Astrocyte (in vitro differentiated cells and primary cell): Measurements from ENCODE around the gene PACRG. TPM values are rescaled to one million over a fixed set of nuclear protein-coding genes. Genes with fewer than 3 reads are reported as not detected.

Experiments
- DNase-seq: peaks from one replicate; pipeline ENCODE4 v3.0.0-alpha.2; 2010; ENCODE audit warnings: low read depth
- FAIRE-seq: peaks from 2 replicates; lab custom pipeline; 2011; peaks lifted over from hg19 to GRCh38; lab: Jason Lieb, UNC
- H2AFZ ChIP-seq: 2 replicates; pipeline ENCODE4 v1.6.0; 2012; ENCODE audit warnings: low read depth, low read length, inconsistent platforms
- H3K27ac ChIP-seq: 2 replicates; pipeline ENCODE4 v1.5.1; 2011; ENCODE audit warnings: low read depth, low read length, inconsistent platforms
- H3K27me3 ChIP-seq: 2 replicates; pipeline ENCODE4 v1.6.0; 2011; ENCODE audit warnings: low read length, inconsistent platforms; ENCODE audit not compliant: insufficient read depth
- H3K36me3 ChIP-seq: 2 replicates; pipeline ENCODE4 v1.5.1; 2011; ENCODE audit warnings: low read length, inconsistent platforms; ENCODE audit not compliant: insufficient read depth
- H3K4me1 ChIP-seq: 2 replicates; pipeline ENCODE4 v1.5.1; 2011; ENCODE audit warnings: low read length, inconsistent platforms; ENCODE audit not compliant: insufficient read depth
- H3K4me2 ChIP-seq: 2 replicates; pipeline ENCODE4 v1.6.0; 2012; ENCODE audit warnings: low read length, inconsistent platforms
- H3K4me3 ChIP-seq: 2 replicates; pipeline ENCODE4 v1.5.1; 2011; ENCODE audit warnings: low read depth, mild to moderate bottlenecking, low read length, inconsistent platforms; ENCODE audit not compliant: insufficient read depth
- H3K79me2 ChIP-seq: 2 replicates; pipeline ENCODE4 v1.6.0; 2012; ENCODE audit warnings: mild to moderate bottlenecking, low read length, inconsistent platforms; ENCODE audit not compliant: insufficient read depth
- H3K9ac ChIP-seq: 2 replicates; pipeline ENCODE4 v1.6.0; 2012; ENCODE audit warnings: mild to moderate bottlenecking, low read length, inconsistent platforms
- H3K9me3 ChIP-seq: 2 replicates; pipeline ENCODE4 v1.5.1; 2012; ENCODE audit warnings: low read depth, mild to moderate bottlenecking, low read length, inconsistent platforms; ENCODE audit not compliant: insufficient read depth
- H4K20me1 ChIP-seq: 2 replicates; pipeline ENCODE4 v1.6.0; 2012; ENCODE audit warnings: low read length, inconsistent platforms; ENCODE audit not compliant: insufficient read depth
- H3K27ac Mint-ChIP-seq: one replicate; pipeline ENCODE4 v1.8.0; 2021; ENCODE audit warnings: mild to moderate bottlenecking, mixed read lengths; ENCODE audit not compliant: unreplicated experiment
- H3K27me3 Mint-ChIP-seq: one replicate; pipeline ENCODE4 v1.8.0; 2021; ENCODE audit warnings: low read depth, mixed read lengths; ENCODE audit not compliant: unreplicated experiment
- H3K36me3 Mint-ChIP-seq: one replicate; pipeline ENCODE4 v1.8.0; 2021; ENCODE audit warnings: low read depth, mixed read lengths; ENCODE audit not compliant: unreplicated experiment
- H3K4me1 Mint-ChIP-seq: one replicate; pipeline ENCODE4 v1.8.0; 2021; ENCODE audit warnings: low read depth, mixed read lengths; ENCODE audit not compliant: unreplicated experiment
- H3K4me3 Mint-ChIP-seq: one replicate; pipeline ENCODE4 v1.8.0; 2021; ENCODE audit warnings: mild to moderate bottlenecking, moderate library complexity, mixed read lengths; ENCODE audit not compliant: unreplicated experiment
- H3K9me3 Mint-ChIP-seq: one replicate; pipeline ENCODE4 v1.8.0; 2021; ENCODE audit warnings: mild to moderate bottlenecking, mixed read lengths; ENCODE audit not compliant: unreplicated experiment
- EZH2 ChIP-seq: IDR thresholded peaks from 2 replicates; pipeline ENCODE4 v1.6.1; 2012; ENCODE audit warnings: mild to moderate bottlenecking, low read length, inconsistent platforms; ENCODE audit not compliant: insufficient read depth
- total RNA-seq: library from RNA; stranded (reverse); gene quantifications from 2 replicates; pipeline ENCODE4 v1.2.1, GENCODE V29; 2021
- TF ChIP-seq, protein P1 (sequence below): IDR thresholded peaks from 2 replicates; pipeline ENCODE4 v1.5.1; 2011; ENCODE audit warnings: low read depth, mild to moderate bottlenecking, inconsistent platforms, low read length, moderate library complexity; ENCODE audit not compliant: insufficient read depth

PACRG gene
- total RNA-seq, 1 donor from 2014 or later, result not detected

DNA sequence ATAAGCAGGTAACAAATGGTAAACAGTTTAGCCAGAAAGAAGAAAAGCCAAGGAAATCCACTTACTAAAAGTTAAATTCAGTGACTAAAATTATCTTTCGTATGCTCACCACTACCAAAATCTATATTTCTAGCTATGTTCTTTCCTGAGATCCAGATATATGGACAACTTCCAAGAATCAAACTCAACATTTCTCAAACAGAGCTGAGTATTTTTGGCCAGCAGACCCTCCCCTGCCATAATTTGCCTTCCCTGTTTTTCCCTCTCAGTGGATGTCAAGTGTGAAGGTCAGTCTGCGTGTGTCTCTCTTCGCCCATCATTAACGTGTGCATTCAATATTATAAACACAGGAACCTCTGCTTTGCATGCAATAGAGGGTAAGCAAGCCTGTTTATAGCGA is 42.2 kb upstream of the PACRG start:
- DNase-seq (no peak), FAIRE-seq (no peak)
- Histone ChIP-seq H3K27me3 (no peaks in the 10 kb centered on the region), H3K79me2 (no peaks in the 10 kb centered on the region), H2AFZ (no peak overlapping the region), H3K4me2 (no peak overlapping the region), H3K4me1 (no peaks in the 10 kb centered on the region), H3K36me3 (no peaks in the 10 kb centered on the region), H3K27ac (no peak overlapping the region), H3K4me3 (no peak overlapping the region), H3K9ac (no peak overlapping the region), H4K20me1 (no peaks in the 10 kb centered on the region), H3K9me3 (no peaks in the 10 kb centered on the region)
- no peaks in the 10 kb centered on the region for H3K27me3 Mint-ChIP-seq
- no peak overlapping the region for H3K4me3 Mint-ChIP-seq
- H3K27ac Mint-ChIP-seq, result no peak overlapping the region
- no peaks in the 10 kb centered on the region for H3K4me1 Mint-ChIP-seq
- TF ChIP-seq, protein P1, sequence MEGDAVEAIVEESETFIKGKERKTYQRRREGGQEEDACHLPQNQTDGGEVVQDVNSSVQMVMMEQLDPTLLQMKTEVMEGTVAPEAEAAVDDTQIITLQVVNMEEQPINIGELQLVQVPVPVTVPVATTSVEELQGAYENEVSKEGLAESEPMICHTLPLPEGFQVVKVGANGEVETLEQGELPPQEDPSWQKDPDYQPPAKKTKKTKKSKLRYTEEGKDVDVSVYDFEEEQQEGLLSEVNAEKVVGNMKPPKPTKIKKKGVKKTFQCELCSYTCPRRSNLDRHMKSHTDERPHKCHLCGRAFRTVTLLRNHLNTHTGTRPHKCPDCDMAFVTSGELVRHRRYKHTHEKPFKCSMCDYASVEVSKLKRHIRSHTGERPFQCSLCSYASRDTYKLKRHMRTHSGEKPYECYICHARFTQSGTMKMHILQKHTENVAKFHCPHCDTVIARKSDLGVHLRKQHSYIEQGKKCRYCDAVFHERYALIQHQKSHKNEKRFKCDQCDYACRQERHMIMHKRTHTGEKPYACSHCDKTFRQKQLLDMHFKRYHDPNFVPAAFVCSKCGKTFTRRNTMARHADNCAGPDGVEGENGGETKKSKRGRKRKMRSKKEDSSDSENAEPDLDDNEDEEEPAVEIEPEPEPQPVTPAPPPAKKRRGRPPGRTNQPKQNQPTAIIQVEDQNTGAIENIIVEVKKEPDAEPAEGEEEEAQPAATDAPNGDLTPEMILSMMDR, result no peak
- no peak for TF ChIP-seq EZH2
- H3K9me3 Mint-ChIP-seq, result no peaks in the 10 kb centered on the region
- H3K36me3 Mint-ChIP-seq, result no peaks in the 10 kb centered on the region

DNA sequence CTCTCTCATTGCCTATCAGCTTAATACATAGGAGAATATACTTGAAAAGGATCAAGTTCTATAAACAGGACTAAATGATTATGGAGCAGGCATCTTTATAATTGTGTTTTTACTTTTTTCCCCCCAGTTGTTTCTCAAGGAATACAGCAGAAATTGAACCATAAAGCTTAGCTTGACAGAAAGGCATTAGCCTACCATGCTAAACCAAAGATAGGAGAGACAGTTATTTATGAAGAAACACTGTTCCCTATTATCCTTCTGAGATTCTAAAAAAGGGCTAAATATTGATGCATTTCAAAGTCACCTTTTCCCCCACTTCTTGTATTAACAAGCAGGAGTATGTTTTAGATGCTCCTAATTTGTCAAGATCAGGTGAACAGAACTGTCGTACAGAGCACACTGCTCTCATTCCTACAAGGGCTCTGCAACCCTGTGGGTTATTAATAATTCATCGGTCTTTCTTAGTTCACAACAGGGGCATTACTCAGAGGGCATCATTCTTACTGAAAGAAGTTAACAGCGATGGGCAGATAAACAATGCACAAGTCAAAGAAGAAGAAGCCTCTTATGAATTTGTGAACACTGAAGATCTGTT is 38.9 kb upstream of the PACRG start:
- Mint-ChIP-seq H3K9me3 (no peaks in the 10 kb centered on the region), H3K4me3 (no peak overlapping the region), H3K36me3 (no peaks in the 10 kb centered on the region), H3K27ac (no peak overlapping the region), H3K27me3 (no peaks in the 10 kb centered on the region), H3K4me1 (no peaks in the 10 kb centered on the region)
- no peak for FAIRE-seq
- Histone ChIP-seq H3K27ac (no peak overlapping the region), H2AFZ (no peak overlapping the region), H4K20me1 (no peaks in the 10 kb centered on the region), H3K4me3 (no peak overlapping the region), H3K4me2 (no peak overlapping the region), H3K9ac (no peak overlapping the region), H3K79me2 (no peaks in the 10 kb centered on the region), H3K36me3 (no peaks in the 10 kb centered on the region), H3K4me1 (no peaks in the 10 kb centered on the region), H3K27me3 (no peaks in the 10 kb centered on the region), H3K9me3 (no peaks in the 10 kb centered on the region)
- TF ChIP-seq EZH2, result no peak
- TF ChIP-seq, protein P1, result no peak
- DNase-seq, result no peak

DNA sequence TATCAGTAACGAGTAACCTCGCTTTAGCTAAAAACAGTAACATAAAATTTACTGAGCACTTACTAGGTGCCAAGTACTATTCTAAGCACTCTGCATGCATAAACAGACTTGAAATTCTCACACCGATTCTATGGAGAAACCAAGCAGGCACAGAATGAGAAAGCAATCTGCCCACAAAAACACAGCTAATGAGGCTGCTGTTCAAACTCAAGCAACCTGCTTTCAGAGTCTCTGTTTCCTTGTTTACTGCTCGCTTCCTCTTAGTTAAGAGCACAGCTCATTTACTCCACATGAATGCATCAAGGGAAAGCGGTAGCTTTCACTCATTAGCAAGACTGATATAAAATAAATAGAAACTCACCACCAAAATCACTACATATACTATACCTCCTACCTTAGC is 37.6 kb upstream of the PACRG start:
- TF ChIP-seq, protein P1, result no peak
- no peak for TF ChIP-seq EZH2

More for the DNA sequence above, 37.6 kb upstream of the PACRG start:
- Histone ChIP-seq H3K36me3 (no peaks in the 10 kb centered on the region), H3K9me3 (no peaks in the 10 kb centered on the region), H3K4me2 (no peak overlapping the region), H3K4me1 (no peaks in the 10 kb centered on the region), H3K27me3 (no peaks in the 10 kb centered on the region), H2AFZ (no peak overlapping the region), H4K20me1 (no peaks in the 10 kb centered on the region), H3K9ac (no peak overlapping the region), H3K79me2 (no peaks in the 10 kb centered on the region), H3K4me3 (no peak overlapping the region), H3K27ac (no peak overlapping the region)
- no peak for DNase-seq
- Mint-ChIP-seq H3K4me1 (no peaks in the 10 kb centered on the region), H3K4me3 (no peak overlapping the region), H3K9me3 (no peaks in the 10 kb centered on the region), H3K36me3 (no peaks in the 10 kb centered on the region), H3K27ac (no peak overlapping the region), H3K27me3 (no peaks in the 10 kb centered on the region)
- no peak for FAIRE-seq
